ENCODE data around the gene FLYWCH2.

FLYWCH2 gene

DNA sequence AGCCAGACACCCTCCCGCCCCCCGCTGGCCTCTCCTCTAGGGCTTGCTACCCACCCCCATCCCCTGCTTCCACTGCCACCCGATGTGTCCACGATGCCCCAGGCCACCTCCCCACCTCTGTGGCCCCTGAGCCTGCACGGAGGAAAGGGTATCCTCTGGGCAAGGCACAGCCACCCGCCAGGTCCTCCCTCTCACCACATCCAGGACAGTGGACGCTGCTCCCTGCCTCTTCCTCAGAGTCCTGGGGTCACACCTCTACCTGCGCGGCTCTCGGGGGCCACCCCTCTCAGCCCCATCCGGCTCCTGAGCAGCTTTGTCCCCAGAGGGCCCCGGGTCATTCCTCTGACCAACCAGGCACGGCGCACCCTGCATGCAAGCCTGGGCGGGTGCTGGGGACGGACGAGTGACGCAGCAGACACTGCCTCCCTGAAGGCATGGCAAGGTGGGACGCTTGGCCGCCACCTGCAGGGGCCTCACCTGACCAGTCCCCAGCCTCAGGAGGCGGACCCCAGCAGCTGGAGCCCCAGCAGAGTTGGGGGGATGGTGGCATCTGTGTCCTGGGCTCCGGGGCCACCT, 53.5 kb downstream of the FLYWCH2 start:
- Histone ChIP-seq H3K79me2 (ENCODE audit: insufficient read depth, low read depth) (no peaks in the 10 kb centered on the region), H3K9ac (no peak overlapping the region), H3K4me2 (no peak overlapping the region)

DNA sequence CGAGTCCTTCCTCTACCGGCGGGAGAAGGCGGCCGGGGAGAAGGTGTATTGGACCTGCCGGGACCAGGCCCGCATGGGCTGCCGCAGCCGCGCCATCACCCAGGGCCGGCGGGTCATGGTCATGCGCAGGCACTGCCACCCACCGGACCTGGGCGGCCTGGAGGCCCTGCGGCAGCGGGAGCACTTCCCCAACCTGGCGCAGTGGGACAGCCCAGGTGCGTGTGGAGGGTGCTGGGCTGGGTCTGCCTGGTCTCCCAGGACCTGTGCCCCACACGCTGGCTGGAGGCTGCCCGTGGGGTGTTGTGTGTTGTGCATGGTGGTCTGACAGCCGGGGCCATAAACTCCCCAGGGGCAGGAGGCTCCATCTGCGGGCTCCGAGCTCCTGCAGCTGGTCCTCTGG, 54.2 kb downstream of the FLYWCH2 start:
- Histone ChIP-seq H4K20me1 (ENCODE audit: insufficient read depth) (no peaks in the 10 kb centered on the region), H3K27me3 (ENCODE audit: insufficient read depth, low read depth) (no peaks in the 10 kb centered on the region), H3K79me2 (ENCODE audit: insufficient read depth, low read depth) (no peaks in the 10 kb centered on the region), H3K9ac (no peak overlapping the region), H3K27ac (no peak overlapping the region), H3K4me3 (IDR thresholded peaks at IDR 0.05; ENCODE audit: insufficient read depth, low read depth, low read length) (no peak overlapping the region), H3K4me1 (ENCODE audit: low read depth, poor library complexity, severe bottlenecking) (no peaks in the 10 kb centered on the region), H3K36me3 (ENCODE audit: insufficient read depth) (no peaks in the 10 kb centered on the region; the same call in 1 of the 2 replicates), H3K4me2 (no peak overlapping the region), H2AFZ (ENCODE audit: low read depth) (no peak overlapping the region)
- TF ChIP-seq, protein P1, sequence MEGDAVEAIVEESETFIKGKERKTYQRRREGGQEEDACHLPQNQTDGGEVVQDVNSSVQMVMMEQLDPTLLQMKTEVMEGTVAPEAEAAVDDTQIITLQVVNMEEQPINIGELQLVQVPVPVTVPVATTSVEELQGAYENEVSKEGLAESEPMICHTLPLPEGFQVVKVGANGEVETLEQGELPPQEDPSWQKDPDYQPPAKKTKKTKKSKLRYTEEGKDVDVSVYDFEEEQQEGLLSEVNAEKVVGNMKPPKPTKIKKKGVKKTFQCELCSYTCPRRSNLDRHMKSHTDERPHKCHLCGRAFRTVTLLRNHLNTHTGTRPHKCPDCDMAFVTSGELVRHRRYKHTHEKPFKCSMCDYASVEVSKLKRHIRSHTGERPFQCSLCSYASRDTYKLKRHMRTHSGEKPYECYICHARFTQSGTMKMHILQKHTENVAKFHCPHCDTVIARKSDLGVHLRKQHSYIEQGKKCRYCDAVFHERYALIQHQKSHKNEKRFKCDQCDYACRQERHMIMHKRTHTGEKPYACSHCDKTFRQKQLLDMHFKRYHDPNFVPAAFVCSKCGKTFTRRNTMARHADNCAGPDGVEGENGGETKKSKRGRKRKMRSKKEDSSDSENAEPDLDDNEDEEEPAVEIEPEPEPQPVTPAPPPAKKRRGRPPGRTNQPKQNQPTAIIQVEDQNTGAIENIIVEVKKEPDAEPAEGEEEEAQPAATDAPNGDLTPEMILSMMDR (conservative IDR thresholded peaks at IDR 0.05; ENCODE audit: low read depth, low read length) = no peak

More for the DNA sequence above, 53.5 kb downstream of the FLYWCH2 start:
- H3K4me3 ChIP-seq (IDR thresholded peaks at IDR 0.05; ENCODE audit: insufficient read depth, low read depth, low read length) = no peak overlapping the region
- no peak overlapping the region for H2AFZ ChIP-seq (ENCODE audit: low read depth)
- no peaks in the 10 kb centered on the region for H3K27me3 ChIP-seq (ENCODE audit: insufficient read depth, low read depth)
- no peaks in the 10 kb centered on the region for H3K4me1 ChIP-seq (ENCODE audit: low read depth, poor library complexity, severe bottlenecking)
- no peaks in the 10 kb centered on the region for H4K20me1 ChIP-seq (ENCODE audit: insufficient read depth)
- H3K36me3 ChIP-seq (ENCODE audit: insufficient read depth) = no peaks in the 10 kb centered on the region; the same call in 1 of the 2 replicates
- no peak overlapping the region for H3K27ac ChIP-seq
- TF ChIP-seq, protein P1 (conservative IDR thresholded peaks at IDR 0.05; ENCODE audit: low read depth, low read length) = no peak

GRCh38 chr16:2938206-2938605, 55.2 kb downstream of the FLYWCH2 start:
- no peaks in the 10 kb centered on the region for H3K4me1 ChIP-seq (ENCODE audit: low read depth, poor library complexity, severe bottlenecking)
- H3K9ac ChIP-seq = no peak overlapping the region
- H3K4me3 ChIP-seq (IDR thresholded peaks at IDR 0.05; ENCODE audit: insufficient read depth, low read depth, low read length) = no peak overlapping the region
- no peaks in the 10 kb centered on the region for H3K27me3 ChIP-seq (ENCODE audit: insufficient read depth, low read depth)
- no peak overlapping the region for H2AFZ ChIP-seq (ENCODE audit: low read depth)
- H3K27ac ChIP-seq = no peak overlapping the region
- no peaks in the 10 kb centered on the region for H3K79me2 ChIP-seq (ENCODE audit: insufficient read depth, low read depth)
- TF ChIP-seq, protein P1 (conservative IDR thresholded peaks at IDR 0.05; ENCODE audit: low read depth, low read length) = no peak
- H3K4me2 ChIP-seq = no peak overlapping the region
- no peaks in the 10 kb centered on the region; the same call in 1 of the 2 replicates for H3K36me3 ChIP-seq (ENCODE audit: insufficient read depth)
- no peaks in the 10 kb centered on the region for H4K20me1 ChIP-seq (ENCODE audit: insufficient read depth)

DNA sequence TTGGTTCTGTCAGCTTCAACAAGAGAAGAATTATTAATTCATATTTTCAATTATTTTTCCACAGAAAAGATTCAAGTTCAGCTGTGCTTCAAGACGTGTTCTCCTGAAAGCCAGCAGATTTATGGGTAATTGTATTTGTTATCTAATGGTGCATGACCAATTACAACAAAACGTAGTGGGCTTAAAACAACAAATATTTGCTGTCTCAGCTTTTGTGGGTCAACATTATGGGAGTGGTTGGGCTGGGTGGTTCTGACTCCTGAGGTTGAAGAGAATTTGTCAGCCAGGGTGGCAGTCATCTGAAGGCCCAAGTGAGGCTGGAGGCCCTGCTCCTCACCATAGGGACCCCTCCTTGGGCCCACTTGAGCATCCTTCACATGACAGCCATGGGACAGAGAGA, 57.0 kb downstream of the FLYWCH2 start:
- H3K4me3 ChIP-seq (IDR thresholded peaks at IDR 0.05; ENCODE audit: insufficient read depth, low read depth, low read length) = no peak overlapping the region
- no peak overlapping the region for H3K9ac ChIP-seq
- H3K27ac ChIP-seq = no peak overlapping the region
- TF ChIP-seq, protein P1 (conservative IDR thresholded peaks at IDR 0.05; ENCODE audit: low read depth, low read length) = no peak
- no peaks in the 10 kb centered on the region for H3K79me2 ChIP-seq (ENCODE audit: insufficient read depth, low read depth)
- H2AFZ ChIP-seq (ENCODE audit: low read depth) = no peak overlapping the region
- no peaks in the 10 kb centered on the region for H4K20me1 ChIP-seq (ENCODE audit: insufficient read depth)
- H3K4me1 ChIP-seq (ENCODE audit: low read depth, poor library complexity, severe bottlenecking) = no peaks in the 10 kb centered on the region
- no peaks in the 10 kb centered on the region for H3K27me3 ChIP-seq (ENCODE audit: insufficient read depth, low read depth)
- no peaks in the 10 kb centered on the region; the same call in 1 of the 2 replicates for H3K36me3 ChIP-seq (ENCODE audit: insufficient read depth)
- no peak overlapping the region for H3K4me2 ChIP-seq

Data from KMS-11 (cell line).